Neutrophil (primary cell): ENCODE results near the gene CABP1.

Source experiments
- H3K27ac ChIP-seq: fragments of 200-600 bp; sonication (generic); 2 replicates; pipeline ENCODE4 v1.5.1; 2016; ENCODE audit warnings: mild to moderate bottlenecking, moderate library complexity
- H3K27me3 ChIP-seq: fragments of 200-600 bp; sonication (generic); 2 replicates; pipeline ENCODE4 v1.6.0; 2016; ENCODE audit warnings: mild to moderate bottlenecking
- H3K36me3 ChIP-seq: fragments of 200-600 bp; sonication (generic); 2 replicates; pipeline ENCODE4 v1.5.1; 2017
- H3K4me1 ChIP-seq, 2 experiments: fragments of 200-600 bp in 1 of 2; sonication (generic) in 1 of 2; 1 replicate in 1 of 2; 2 replicates in 1 of 2; pipeline versions ENCODE4 v1.5.1 to v1.6.1; 2013 to 2016; ENCODE audit warnings: low read depth in 1 of 2, low read length in 1 of 2, mild to moderate bottlenecking in 1 of 2, moderate library complexity in 1 of 2; ENCODE audit not compliant: control insufficient read depth in 1 of 2, insufficient read depth in 1 of 2
- H3K4me3 ChIP-seq, 2 experiments: fragments of 200-600 bp in 1 of 2; sonication (generic) in 1 of 2; 1 replicate in 1 of 2; 2 replicates in 1 of 2; pipeline ENCODE4 v1.5.1; 2013 to 2016; ENCODE audit warnings: low read depth in 1 of 2, low read length in 1 of 2, mild to moderate bottlenecking in 1 of 2, moderate library complexity in 1 of 2
- H3K9me3 ChIP-seq: fragments of 200-600 bp; sonication (generic); 2 replicates; pipeline ENCODE4 v1.5.1; 2016
- TF ChIP-seq, protein P1 (sequence below): fragments of 200-600 bp; sonication (generic); IDR thresholded peaks from 2 replicates; pipeline ENCODE4 v1.5.1; 2016; ENCODE audit warnings: antibody characterized with exemption

CABP1 gene

GRCh38 chr12:120618954-120619615, 21.3 kb upstream of the CABP1 start:
- TF ChIP-seq, protein P1, sequence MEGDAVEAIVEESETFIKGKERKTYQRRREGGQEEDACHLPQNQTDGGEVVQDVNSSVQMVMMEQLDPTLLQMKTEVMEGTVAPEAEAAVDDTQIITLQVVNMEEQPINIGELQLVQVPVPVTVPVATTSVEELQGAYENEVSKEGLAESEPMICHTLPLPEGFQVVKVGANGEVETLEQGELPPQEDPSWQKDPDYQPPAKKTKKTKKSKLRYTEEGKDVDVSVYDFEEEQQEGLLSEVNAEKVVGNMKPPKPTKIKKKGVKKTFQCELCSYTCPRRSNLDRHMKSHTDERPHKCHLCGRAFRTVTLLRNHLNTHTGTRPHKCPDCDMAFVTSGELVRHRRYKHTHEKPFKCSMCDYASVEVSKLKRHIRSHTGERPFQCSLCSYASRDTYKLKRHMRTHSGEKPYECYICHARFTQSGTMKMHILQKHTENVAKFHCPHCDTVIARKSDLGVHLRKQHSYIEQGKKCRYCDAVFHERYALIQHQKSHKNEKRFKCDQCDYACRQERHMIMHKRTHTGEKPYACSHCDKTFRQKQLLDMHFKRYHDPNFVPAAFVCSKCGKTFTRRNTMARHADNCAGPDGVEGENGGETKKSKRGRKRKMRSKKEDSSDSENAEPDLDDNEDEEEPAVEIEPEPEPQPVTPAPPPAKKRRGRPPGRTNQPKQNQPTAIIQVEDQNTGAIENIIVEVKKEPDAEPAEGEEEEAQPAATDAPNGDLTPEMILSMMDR = no peak
- H3K9me3 ChIP-seq = no peaks in the 10 kb centered on the region
- H3K27ac ChIP-seq = no peak overlapping the region
- no peaks in the 10 kb centered on the region for H3K36me3 ChIP-seq
- H3K4me1 ChIP-seq = no peaks in the 10 kb centered on the region
- H3K4me3 ChIP-seq = no peak overlapping the region
- peaks cover 31% of the 10 kb centered on the region for H3K27me3 ChIP-seq

DNA sequence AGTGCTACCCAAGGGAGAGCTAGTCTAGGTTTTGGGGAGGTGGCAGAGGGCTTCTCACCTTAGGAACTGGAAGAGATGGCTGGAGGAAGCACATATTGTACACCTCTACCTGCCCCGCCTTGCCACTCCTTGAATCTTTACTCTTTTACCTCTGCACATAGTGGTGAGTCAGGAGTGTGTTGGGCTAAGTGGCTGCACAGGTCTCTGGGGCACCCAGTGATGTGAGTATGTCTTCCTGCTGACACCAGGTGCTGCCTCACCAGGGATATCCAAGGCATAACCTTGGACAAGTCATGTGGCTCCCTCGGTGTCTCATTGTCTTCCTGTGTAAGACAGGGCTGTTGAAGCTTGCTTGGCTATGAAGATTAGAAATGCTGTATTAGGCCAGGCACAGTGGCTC, 19.8 kb upstream of the CABP1 start:
- no peak overlapping the region for H3K27ac ChIP-seq
- no peaks in the 10 kb centered on the region for H3K4me1 ChIP-seq
- H3K4me3 ChIP-seq = no peak overlapping the region
- H3K27me3 ChIP-seq = peaks cover 29% of the 10 kb centered on the region
- TF ChIP-seq, protein P1 = no peak
- H3K9me3 ChIP-seq = no peaks in the 10 kb centered on the region
- no peaks in the 10 kb centered on the region for H3K36me3 ChIP-seq

DNA sequence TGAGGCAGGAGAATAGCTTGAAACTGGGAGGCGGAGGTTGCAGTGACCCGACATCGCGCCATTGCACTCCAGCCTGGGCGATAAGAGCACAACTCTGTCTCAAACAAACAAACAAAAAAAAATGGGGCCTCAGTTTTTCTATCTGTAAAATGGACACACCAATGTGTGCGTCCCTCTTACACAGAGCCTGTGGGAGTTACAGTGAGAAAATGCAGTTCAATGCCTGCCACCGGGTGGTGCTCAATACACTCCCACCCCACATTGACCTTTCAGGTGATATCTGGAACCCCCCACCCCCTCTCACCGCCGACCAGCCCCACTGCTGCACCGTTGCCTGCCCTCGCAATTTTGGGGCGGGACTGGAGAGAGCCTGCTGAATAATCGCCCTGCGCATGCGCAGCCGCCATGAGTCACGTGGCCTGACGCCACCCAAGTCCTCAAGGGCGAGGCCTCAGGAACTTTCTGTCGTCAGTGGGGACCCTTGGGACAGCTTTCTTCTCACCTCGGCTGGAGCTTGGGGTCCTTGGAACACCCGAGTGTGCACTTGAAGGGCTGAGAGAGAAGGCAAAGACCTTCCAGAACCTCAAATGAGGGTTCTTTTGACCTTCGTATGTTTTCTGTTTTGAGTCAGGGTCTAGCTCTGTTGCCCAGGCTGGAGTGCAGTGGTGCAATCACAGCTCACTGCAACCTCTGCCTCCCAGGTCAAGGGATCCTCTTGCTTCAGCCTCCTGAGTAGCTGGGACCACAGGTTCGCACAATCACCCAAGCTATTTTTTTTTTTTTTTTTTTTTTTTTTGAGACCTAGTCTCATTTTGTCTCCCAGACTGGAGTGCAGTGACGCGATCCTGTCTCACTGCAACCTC, 14.6 kb upstream of the CABP1 start:
- Histone ChIP-seq H3K27me3 (peaks cover 9% of the 10 kb centered on the region), H3K36me3 (no peaks in the 10 kb centered on the region), H3K27ac (no peak overlapping the region), H3K9me3 (no peaks in the 10 kb centered on the region), H3K4me1 (no peaks in the 10 kb centered on the region), H3K4me3 (no peak overlapping the region)
- TF ChIP-seq, protein P1 = no peak

GRCh38 chr12:120628919-120629318, 11.5 kb upstream of the CABP1 start:
- H3K36me3 ChIP-seq = no peaks in the 10 kb centered on the region
- TF ChIP-seq, protein P1 = no peak
- H3K4me1 ChIP-seq = no peaks in the 10 kb centered on the region

DNA sequence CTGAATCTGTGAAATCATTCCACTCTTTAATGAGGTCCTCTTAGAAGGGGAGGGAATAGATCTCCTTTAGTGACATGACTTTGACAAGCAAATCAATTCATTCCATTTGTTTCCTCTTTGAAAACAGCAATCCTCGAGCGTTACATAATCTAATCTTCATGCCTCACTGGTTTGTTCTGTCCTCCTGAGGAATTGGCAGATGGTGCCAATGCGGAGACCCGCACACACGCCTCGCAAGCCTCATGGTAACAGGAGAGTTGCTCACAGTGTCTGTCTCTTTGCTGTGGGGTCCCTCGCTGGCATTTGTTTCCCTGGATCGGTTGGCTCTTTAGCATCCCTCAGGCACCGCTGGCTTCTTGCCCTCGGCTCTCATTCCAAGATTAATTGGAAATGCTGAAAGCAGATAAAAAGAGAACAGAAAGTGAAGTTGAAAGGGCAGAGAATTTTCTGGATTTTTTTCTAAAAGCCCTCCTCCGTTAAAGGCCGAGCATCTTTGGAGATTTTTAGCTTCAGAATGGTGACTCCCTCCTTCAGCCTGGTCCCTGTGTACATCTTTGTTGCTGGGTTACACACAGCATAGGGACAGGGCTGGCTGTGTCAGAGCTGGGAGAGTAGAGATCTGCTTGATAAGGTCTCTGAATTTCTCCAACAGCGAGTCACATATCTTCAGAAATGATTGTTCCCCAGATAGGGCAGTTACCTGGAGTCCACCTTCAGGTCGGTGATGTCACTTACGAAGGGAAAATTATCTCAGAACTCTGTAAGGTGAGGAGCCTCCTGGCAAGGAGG, 10.1 kb upstream of the CABP1 start:
- no peaks in the 10 kb centered on the region for H3K4me1 ChIP-seq
- TF ChIP-seq, protein P1 = no peak
- no peaks in the 10 kb centered on the region for H3K36me3 ChIP-seq
- no peak overlapping the region for H3K27ac ChIP-seq
- H3K27me3 ChIP-seq = peaks cover 42% of the 10 kb centered on the region
- no peaks in the 10 kb centered on the region for H3K9me3 ChIP-seq
- H3K4me3 ChIP-seq = no peak overlapping the region

More at GRCh38 chr12:120628919-120629318, 11.5 kb upstream of the CABP1 start:
- Histone ChIP-seq H3K9me3 (no peaks in the 10 kb centered on the region), H3K27me3 (peaks cover 28% of the 10 kb centered on the region), H3K4me3 (no peak overlapping the region), H3K27ac (no peak overlapping the region)
